Heart right ventricle (tissue), 16 donors: Measurements from ENCODE around the gene ABI3BP. TPM values are rescaled to one million over a fixed set of nuclear protein-coding genes. Genes with fewer than 3 reads are reported as not detected.

ENCODE experiments used
- ATAC-seq, 8 donors: fragments of 200-7000 bp; cut with Tn5 transposase; one replicate each; pipeline ENCODE4 v1.9.1; 2020; ENCODE audit warnings: mild to moderate bottlenecking in 8 of 8, moderate library complexity in 8 of 8, moderate number of reproducible peaks in 1 of 8
- DNase-seq, 2 donors: peaks; one replicate each; pipeline ENCODE4 v3.0.0-alpha.2; 2020
- H3K27ac ChIP-seq, 10 donors: fragments of 200-600 bp; sonication (generic) in 2 of 10; one replicate each; pipeline versions ENCODE4 v1.5.0 to v1.8.0; 2020 to 2022; ENCODE audit warnings: mild to moderate bottlenecking in 3 of 10
- H3K27me3 ChIP-seq, 7 donors: fragments of 200-600 bp; one replicate each; pipeline ENCODE4 v1.8.0; 2021 to 2022; ENCODE audit warnings: mild to moderate bottlenecking in 2 of 7
- H3K36me3 ChIP-seq, 9 donors: fragments of 200-600 bp; sonication (generic) in 1 of 9; one replicate each; pipeline versions ENCODE4 v1.5.0 to v1.8.0; 2020 to 2022; ENCODE audit warnings: mild to moderate bottlenecking in 2 of 9
- H3K4me1 ChIP-seq, 9 donors: fragments of 200-600 bp; sonication (generic) in 1 of 9; one replicate each; pipeline versions ENCODE4 v1.5.0 to v1.8.0; 2020 to 2022; ENCODE audit warnings: mild to moderate bottlenecking in 4 of 9
- H3K4me3 ChIP-seq, 10 donors: fragments of 200-600 bp; sonication (generic) in 2 of 10; one replicate each; pipeline versions ENCODE4 v1.5.0 to v1.8.0; 2020 to 2022; ENCODE audit warnings: mild to moderate bottlenecking in 7 of 10, moderate library complexity in 2 of 10
- H3K9me3 ChIP-seq, 11 donors: fragments of 200-600 bp in 10 of 11; sonication (generic) in 2 of 11; one replicate each; pipeline versions ENCODE4 v1.5.0 to v1.8.0; 2013 to 2022; ENCODE audit warnings: mild to moderate bottlenecking in 2 of 11, control low read depth in 1 of 11, moderate library complexity in 1 of 11
- CTCF ChIP-seq, 9 donors: fragments of 200-600 bp; sonication (generic) in 2 of 9; IDR thresholded peaks; one replicate each; pipeline versions ENCODE4 v1.5.0 to v1.8.0; 2021 to 2022; ENCODE audit warnings: antibody characterized with exemption in 9 of 9, mild to moderate bottlenecking in 5 of 9, moderate library complexity in 1 of 9
- WGBS, 2 donors: extraction: QIAGEN DNeasy Blood & Tissue Kit; methylation state at CpG; one replicate each; pipeline ENCODE4 v1.1.7; 2013; ENCODE audit warnings: inconsistent platforms in 1 of 2; 5-methylcytosine and 5-hydroxymethylcytosine counted together
- intact Hi-C, 10 donors: fragments of 100-400 bp; cut with DNase I; formaldehyde crosslinking; loops; one replicate each; pipeline versions ENCODE4 v1.11.1 to v1.14.2; 2022
- polyA plus RNA-seq, 2 donors: library from polyadenylated mRNA; stranded (reverse); fragments of 200-250 nt; gene quantifications; one replicate each; pipeline ENCODE4 v1.2.3, GENCODE V29; 2013
- total RNA-seq, 10 donors: library from RNA; stranded (reverse); fragmentation: NEBNext Ultra II Directional in 3 of 10; extraction: Animal tissue kit (Norgen Biotek cat#: 25700) in 3 of 10; gene quantifications; one replicate each; pipeline versions ENCODE4 v1.2.1 to v1.2.4, GENCODE V29; 2021 to 2023
- donor health status: Arrhythmogenic right ventricular cardiomyopathy.
- donor health status: ischemic (EF 13 %, LVEDD 7.1; RV severe dilation, severe dysfunction).
- donor health status: healthy with polysubstance abuse.
- donor health status: DM: no; HTN: yes; CAD: no.
- donor health status: DM: no; HTN: no; CAD: no.
- donor health status: ischemic (EF 25% LVEDD 6.9; RV normal size, moderate dysfunction).
- donor health status: ischemic (EF 25% LVEDD 5.7; RV mildly dilated, moderate dysfunction).
- donor health status: healthy.
- donor health status: DM: yes; HTN: yes; CAD: no.
- donor health status: Ischemic cardiomyopathy.
- donor health status: ischemic (EF 35%, LVEDD 5.7; RV mildly dilated, moderate dysfunction).
- donor health status: nonischemic (EF 11% LVEDD 7.7; RV severe dilation, severe dysfunction).
- donor health status: DM: yes; HTN: yes; CAD: no.
- donor health status: PGD.
- donor health status: ischemic (EF 29% LVEDD 5.4; RV normal size, mild dysfunction).
- donor health status: nonischemic (EF 23%, LVEDD 6.1; RV moderate dilation, normal function).

The ABI3BP gene
- total and polyA plus RNA-seq, 12 donors = 11.7 to 90.2 (median 26.5) TPM

DNA sequence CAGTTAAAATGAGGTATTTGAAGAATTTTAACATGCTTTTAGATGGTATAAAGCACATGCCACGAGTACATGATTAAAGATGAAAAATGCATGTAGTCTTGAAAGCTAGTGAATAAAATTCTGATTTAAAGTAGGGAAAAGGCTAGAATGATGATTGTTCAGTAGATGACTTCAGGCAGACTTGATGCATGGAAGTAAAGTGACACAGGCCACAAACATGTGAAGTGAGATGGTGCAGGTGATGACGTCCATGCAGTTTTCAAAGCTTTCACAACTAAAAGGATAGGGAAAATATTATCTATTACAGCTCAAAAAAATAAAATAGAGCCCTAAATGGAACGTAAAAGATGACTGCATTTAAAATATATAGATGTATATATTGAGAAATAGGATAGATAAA lies 143.1 kb downstream of the ABI3BP start:
- Histone ChIP-seq H3K9me3 (no peaks in the 10 kb centered on the region), H3K27me3 (no peaks in the 10 kb centered on the region), H3K4me3 (no peak overlapping the region), H3K36me3 (peaks cover 0 to 7% (median 0%) of the 10 kb centered on the region in 9 donors), H3K4me1 (no peaks in the 10 kb centered on the region), H3K27ac (no peak overlapping the region)
- DNase-seq (no peak), ATAC-seq (no peak)
- TF ChIP-seq CTCF (IDR thresholded peaks at IDR 0.05) = no peak
- intact Hi-C loops = no loop called here
- 75 to 76% methylated on average over 3 of the region's 3 CpGs for WGBS, 2 donors

DNA sequence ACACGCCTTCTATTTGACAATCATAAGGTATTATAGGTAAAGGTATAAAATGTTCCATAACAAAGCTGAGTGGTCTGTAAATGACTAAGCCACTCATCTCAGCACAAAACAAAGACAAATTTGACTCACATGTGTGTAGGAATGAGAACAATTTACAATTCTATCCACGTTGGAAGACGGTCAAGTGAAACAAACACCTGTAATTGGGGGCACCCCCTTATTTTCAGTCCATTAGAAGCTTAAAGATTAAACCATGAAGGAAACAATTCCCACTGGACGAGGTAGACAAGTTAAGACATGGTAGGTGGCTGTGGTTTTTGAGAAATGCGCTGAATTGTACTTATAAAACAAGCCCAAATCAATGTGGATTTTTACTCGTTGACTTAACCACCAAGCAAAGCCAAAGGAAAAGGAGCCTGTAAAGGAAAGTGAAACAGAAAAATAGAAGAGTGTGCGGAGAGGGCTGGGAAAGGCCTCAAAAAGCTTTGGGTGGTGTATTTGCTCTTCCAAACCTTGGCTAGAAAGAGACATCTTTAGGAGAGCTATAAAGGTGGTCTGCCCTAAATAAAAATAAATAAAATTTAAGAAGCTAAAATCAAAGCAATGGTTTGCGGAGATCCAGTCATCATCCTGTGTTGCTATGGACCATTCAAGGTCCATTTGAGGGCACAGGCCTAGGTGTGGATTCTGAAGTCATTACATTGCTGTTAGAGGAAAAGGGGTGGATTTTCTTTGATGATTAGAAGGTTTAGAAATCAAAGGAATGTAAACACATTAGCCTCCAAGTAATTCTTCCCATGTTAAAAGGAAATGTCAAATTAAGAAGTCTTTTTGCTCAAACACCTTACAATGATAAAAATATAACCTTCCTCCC lies 148.9 kb downstream of the ABI3BP start:
- H3K4me3 ChIP-seq = no peak overlapping the region
- H3K27me3 ChIP-seq = no peaks in the 10 kb centered on the region
- no peak overlapping the region for H3K27ac ChIP-seq
- H3K4me1 ChIP-seq = no peaks in the 10 kb centered on the region
- ATAC-seq = no peak
- peaks cover 0 to 2% (median 0%) of the 10 kb centered on the region in 11 donors for H3K9me3 ChIP-seq
- TF ChIP-seq CTCF (IDR thresholded peaks at IDR 0.05) = no peak
- H3K36me3 ChIP-seq = peaks cover 0 to 3% (median 0%) of the 10 kb centered on the region in 9 donors
- intact Hi-C loops = no loop called here
- DNase-seq = no peak
- WGBS, 2 donors = 77 to 82% methylated on average over 8 of the region's 8 CpGs

DNA sequence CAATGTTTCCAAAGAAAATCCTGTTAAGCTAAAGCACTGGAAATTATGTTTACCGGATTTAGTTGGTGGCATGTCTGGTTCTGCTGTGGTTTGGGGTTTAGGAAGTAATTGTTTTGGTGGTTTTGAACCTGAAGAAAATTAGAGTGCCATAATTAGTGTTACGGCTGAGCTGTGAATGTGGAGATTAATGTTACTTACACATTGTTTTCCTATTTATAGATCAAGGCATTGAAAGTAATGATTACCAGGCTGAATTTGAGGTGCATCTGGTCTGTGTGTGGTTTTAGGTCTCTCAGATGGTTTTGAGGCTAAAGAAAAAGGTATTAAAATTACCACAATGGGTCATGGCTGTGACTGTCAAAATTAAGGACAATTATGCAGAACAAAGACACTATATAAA lies 155.1 kb downstream of the ABI3BP start:
- no peak for ATAC-seq
- 90 to 92% methylated on average over 2 of the region's 2 CpGs for WGBS, 2 donors
- Histone ChIP-seq H3K27me3 (no peaks in the 10 kb centered on the region), H3K9me3 (no peaks in the 10 kb centered on the region), H3K4me3 (no peak overlapping the region), H3K4me1 (no peaks in the 10 kb centered on the region), H3K27ac (no peak overlapping the region), H3K36me3 (peaks cover 0 to 5% (median 0%) of the 10 kb centered on the region in 9 donors)
- intact Hi-C loops = no loop called here
- DNase-seq = no peak
- TF ChIP-seq CTCF (IDR thresholded peaks at IDR 0.05) = no peak

DNA sequence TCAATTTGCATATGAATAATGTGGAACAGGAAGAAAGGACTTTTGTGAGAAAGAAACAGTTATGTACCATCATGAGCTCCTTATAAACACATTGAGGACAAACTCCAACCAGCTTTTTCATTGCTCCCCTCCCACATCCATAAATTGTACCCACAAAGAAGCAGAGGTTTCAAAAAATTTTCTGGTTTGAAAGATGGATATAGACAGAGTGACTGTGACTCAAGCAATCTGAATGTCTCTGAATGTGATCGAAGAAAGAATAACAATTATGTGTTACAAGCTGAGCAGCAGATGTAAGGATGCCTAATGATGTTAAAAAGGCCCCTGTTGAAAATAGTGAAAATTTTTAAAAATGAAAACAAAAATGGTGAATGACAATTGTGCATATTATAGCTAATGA lies 156.6 kb downstream of the ABI3BP start:
- intact Hi-C loops = no loop called here

More for the DNA sequence above, 156.6 kb downstream of the ABI3BP start:
- ATAC-seq (no peak), DNase-seq (no peak)
- 95 to 96% methylated on average over 1 of the region's 1 CpG for WGBS, 2 donors
- Histone ChIP-seq H3K27ac (no peak overlapping the region), H3K27me3 (no peaks in the 10 kb centered on the region), H3K4me3 (no peak overlapping the region), H3K9me3 (no peaks in the 10 kb centered on the region), H3K4me1 (no peaks in the 10 kb centered on the region), H3K36me3 (peaks cover 0 to 5% (median 0%) of the 10 kb centered on the region in 9 donors)
- TF ChIP-seq CTCF (IDR thresholded peaks at IDR 0.05) = no peak
